Neural cell (in vitro differentiated cells): ENCODE data around the gene FMO2. TPM values are rescaled to one million over a fixed set of nuclear protein-coding genes. Genes with fewer than 3 reads are reported as not detected.

ENCODE experiments used
- H2AFZ ChIP-seq: fragments of 200-600, 300-800 bp; sonication (generic), shearing (Covaris generic); 2 replicates; pipeline ENCODE4 v1.6.0; 2014; ENCODE audit warnings: low read depth, mild to moderate bottlenecking, antibody characterized with exemption, low read length, moderate library complexity
- H3F3A ChIP-seq: fragments of 200-600 bp; shearing (Covaris generic); 2 replicates; pipeline ENCODE4 v1.6.1; 2016; ENCODE audit warnings: mild to moderate bottlenecking, moderate library complexity, mixed read lengths, antibody characterized with exemption, low read length; ENCODE audit not compliant: insufficient read depth, poor library complexity, severe bottlenecking
- H3K27ac ChIP-seq: fragments of 200-600, 300-800 bp; sonication (generic), shearing (Covaris generic); 2 replicates; pipeline ENCODE4 v1.5.1; 2014; ENCODE audit warnings: mild to moderate bottlenecking, low read length, moderate library complexity
- H3K27me3 ChIP-seq: fragments of 300-800, 200-600 bp; sonication (generic), shearing (Covaris generic); 2 replicates; pipeline ENCODE4 v1.6.0; 2014; ENCODE audit warnings: mild to moderate bottlenecking, low read depth, low read length, moderate library complexity; ENCODE audit not compliant: insufficient read depth
- H3K36me3 ChIP-seq: fragments of 300-800, 200-600 bp; sonication (generic), shearing (Covaris generic); 2 replicates; pipeline ENCODE4 v1.5.1; 2014; ENCODE audit warnings: mild to moderate bottlenecking, antibody characterized with exemption, low read length, moderate library complexity; ENCODE audit not compliant: insufficient read depth
- H3K4me2 ChIP-seq: fragments of 300-800, 200-600 bp; sonication (generic), shearing (Covaris generic); 2 replicates; pipeline ENCODE4 v1.6.0; 2014; ENCODE audit warnings: mild to moderate bottlenecking, low read length
- H3K4me3 ChIP-seq: fragments of 300-800, 200-600 bp; sonication (generic), shearing (Covaris generic); 2 replicates; pipeline ENCODE4 v1.5.1; 2014; ENCODE audit warnings: mild to moderate bottlenecking, low read length, moderate library complexity
- H3K79me2 ChIP-seq: fragments of 200-600 bp; shearing (Covaris generic); replicated peaks from 2 replicates; pipeline ENCODE4 v1.6.0; 2014; ENCODE audit warnings: mild to moderate bottlenecking, low read length, moderate library complexity; ENCODE audit not compliant: insufficient read depth
- H3K9ac ChIP-seq: fragments of 300-800, 200-600 bp; sonication (generic), shearing (Covaris generic); 2 replicates; pipeline ENCODE4 v1.6.1; 2016; ENCODE audit warnings: mild to moderate bottlenecking, low read length, mixed read lengths
- H3K9me2 ChIP-seq: fragments of 200-600 bp; shearing (Covaris generic); 2 replicates; pipeline ENCODE4 v1.6.1; 2016; ENCODE audit warnings: mild to moderate bottlenecking, low read length, mixed read lengths; ENCODE audit not compliant: insufficient read depth
- H3K9me3 ChIP-seq: fragments of 200-600, 300-800 bp; sonication (generic), shearing (Covaris generic); 2 replicates; pipeline ENCODE4 v1.6.1; 2016; ENCODE audit warnings: mild to moderate bottlenecking, mixed run types, low read length, moderate library complexity, mixed read lengths
- H4K20me1 ChIP-seq: fragments of 200-600 bp; shearing (Covaris generic); 2 replicates; pipeline ENCODE4 v1.6.1; 2016; ENCODE audit warnings: mild to moderate bottlenecking, mixed run types; ENCODE audit not compliant: insufficient read depth
- EP300 ChIP-seq: fragments of 450-650 bp; conservative IDR thresholded peaks from 2 replicates; pipeline ENCODE4 v1.6.1; 2014; ENCODE audit warnings: antibody characterized with exemption, mild to moderate bottlenecking, moderate library complexity; ENCODE audit not compliant: poor library complexity, severe bottlenecking
- EZH2 ChIP-seq: fragments of 200-600, 300-800 bp; shearing (Covaris generic), sonication (generic); IDR thresholded peaks from 2 replicates; pipeline ENCODE4 v1.6.1; 2014; ENCODE audit warnings: antibody characterized with exemption, low read length, borderline replicate concordance, mild to moderate bottlenecking; ENCODE audit not compliant: insufficient read depth, poor library complexity, severe bottlenecking
- MXI1 ChIP-seq: fragments of 450-650 bp; conservative IDR thresholded peaks from 2 replicates; pipeline ENCODE4 v1.6.1; 2014; ENCODE audit warnings: antibody characterized with exemption, mild to moderate bottlenecking; ENCODE audit not compliant: poor library complexity, severe bottlenecking
- POLR2AphosphoS5 ChIP-seq: IDR thresholded peaks from 2 replicates; pipeline ENCODE4 v1.6.1; 2012
- RAD21 ChIP-seq: fragments of 450-650 bp; conservative IDR thresholded peaks from 2 replicates; pipeline ENCODE4 v1.6.1; 2014; ENCODE audit warnings: antibody characterized with exemption, mild to moderate bottlenecking, moderate library complexity
- SMC3 ChIP-seq: fragments of 450-650 bp; conservative IDR thresholded peaks from 2 replicates; pipeline ENCODE4 v1.6.1; 2014; ENCODE audit warnings: antibody characterized with exemption, mild to moderate bottlenecking, moderate library complexity; ENCODE audit not compliant: poor library complexity
- TAF1 ChIP-seq: IDR thresholded peaks from 2 replicates; pipeline ENCODE4 v1.6.1; 2012; ENCODE audit warnings: low read depth
- polyA plus RNA-seq: library from polyadenylated mRNA; depleted of rRNA; stranded (reverse); fragments of >200 nt; gene quantifications from 2 replicates; pipeline ENCODE4 v1.2.3, GENCODE V29; 2014
- TF ChIP-seq, protein P1 (sequence below): fragments of 450-650 bp; IDR thresholded peaks from 2 replicates; pipeline ENCODE4 v1.5.1; 2014; ENCODE audit warnings: antibody characterized with exemption, mild to moderate bottlenecking, moderate library complexity; ENCODE audit not compliant: poor library complexity, severe bottlenecking
- TF ChIP-seq, protein P2 (sequence below): IDR thresholded peaks from 2 replicates; pipeline ENCODE4 v1.6.1; 2012; ENCODE audit warnings: borderline replicate concordance

FMO2 gene
- polyA plus RNA-seq, 1 donor from 2014 or later: not detected

DNA sequence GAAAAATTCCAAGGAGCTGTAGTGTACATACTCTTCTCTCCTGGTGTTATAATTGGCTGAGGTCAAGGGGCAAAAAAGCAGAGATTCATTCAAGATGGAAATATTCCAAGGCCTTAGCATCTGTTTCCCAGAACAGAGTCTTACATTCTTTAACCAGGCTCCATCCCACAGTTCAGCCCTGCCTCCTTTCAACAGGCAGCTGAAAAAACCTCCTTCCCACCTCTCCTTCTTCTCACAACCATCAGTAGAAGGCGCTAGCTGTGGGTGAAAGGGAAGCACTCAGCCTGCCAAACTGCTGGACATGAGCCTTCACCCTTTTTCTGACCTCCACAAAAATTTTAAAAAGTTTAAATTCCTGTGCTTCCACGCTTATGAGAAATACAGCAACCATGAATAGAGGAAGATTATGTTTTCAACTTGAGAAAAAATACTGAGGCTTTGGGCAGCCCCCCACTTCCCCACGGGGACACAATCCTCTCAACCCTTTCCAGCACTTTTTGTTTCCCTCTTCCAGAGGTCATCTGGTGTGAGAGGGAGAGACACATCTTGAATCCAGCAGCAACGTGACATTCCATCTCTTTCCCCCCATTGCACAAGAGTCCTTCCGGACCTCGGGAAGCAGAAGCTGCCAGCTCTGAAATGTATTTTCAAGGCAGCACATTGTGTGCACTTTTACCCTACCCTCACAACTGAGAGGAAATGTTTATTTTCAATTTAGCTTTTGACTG lies 43.2 kb upstream of the FMO2 start:
- H3F3A ChIP-seq: no peaks in the 10 kb centered on the region
- H3K4me2 ChIP-seq: no peak overlapping the region
- no peaks in the 10 kb centered on the region for H3K27me3 ChIP-seq
- H3K9ac ChIP-seq: no peak overlapping the region
- no peaks in the 10 kb centered on the region for H3K36me3 ChIP-seq
- no peaks in the 10 kb centered on the region for H4K20me1 ChIP-seq
- H3K9me2 ChIP-seq: no peaks in the 10 kb centered on the region
- H3K27ac ChIP-seq: no peak overlapping the region
- no peak overlapping the region for H2AFZ ChIP-seq
- no peaks in the 10 kb centered on the region for H3K9me3 ChIP-seq
- TF ChIP-seq EZH2 (no peak), RAD21 (no peak), EP300 (no peak), TAF1 (no peak), POLR2AphosphoS5 (no peak), MXI1 (no peak), SMC3 (no peak)
- TF ChIP-seq, protein P1, sequence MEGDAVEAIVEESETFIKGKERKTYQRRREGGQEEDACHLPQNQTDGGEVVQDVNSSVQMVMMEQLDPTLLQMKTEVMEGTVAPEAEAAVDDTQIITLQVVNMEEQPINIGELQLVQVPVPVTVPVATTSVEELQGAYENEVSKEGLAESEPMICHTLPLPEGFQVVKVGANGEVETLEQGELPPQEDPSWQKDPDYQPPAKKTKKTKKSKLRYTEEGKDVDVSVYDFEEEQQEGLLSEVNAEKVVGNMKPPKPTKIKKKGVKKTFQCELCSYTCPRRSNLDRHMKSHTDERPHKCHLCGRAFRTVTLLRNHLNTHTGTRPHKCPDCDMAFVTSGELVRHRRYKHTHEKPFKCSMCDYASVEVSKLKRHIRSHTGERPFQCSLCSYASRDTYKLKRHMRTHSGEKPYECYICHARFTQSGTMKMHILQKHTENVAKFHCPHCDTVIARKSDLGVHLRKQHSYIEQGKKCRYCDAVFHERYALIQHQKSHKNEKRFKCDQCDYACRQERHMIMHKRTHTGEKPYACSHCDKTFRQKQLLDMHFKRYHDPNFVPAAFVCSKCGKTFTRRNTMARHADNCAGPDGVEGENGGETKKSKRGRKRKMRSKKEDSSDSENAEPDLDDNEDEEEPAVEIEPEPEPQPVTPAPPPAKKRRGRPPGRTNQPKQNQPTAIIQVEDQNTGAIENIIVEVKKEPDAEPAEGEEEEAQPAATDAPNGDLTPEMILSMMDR: no peak
- TF ChIP-seq, protein P2, sequence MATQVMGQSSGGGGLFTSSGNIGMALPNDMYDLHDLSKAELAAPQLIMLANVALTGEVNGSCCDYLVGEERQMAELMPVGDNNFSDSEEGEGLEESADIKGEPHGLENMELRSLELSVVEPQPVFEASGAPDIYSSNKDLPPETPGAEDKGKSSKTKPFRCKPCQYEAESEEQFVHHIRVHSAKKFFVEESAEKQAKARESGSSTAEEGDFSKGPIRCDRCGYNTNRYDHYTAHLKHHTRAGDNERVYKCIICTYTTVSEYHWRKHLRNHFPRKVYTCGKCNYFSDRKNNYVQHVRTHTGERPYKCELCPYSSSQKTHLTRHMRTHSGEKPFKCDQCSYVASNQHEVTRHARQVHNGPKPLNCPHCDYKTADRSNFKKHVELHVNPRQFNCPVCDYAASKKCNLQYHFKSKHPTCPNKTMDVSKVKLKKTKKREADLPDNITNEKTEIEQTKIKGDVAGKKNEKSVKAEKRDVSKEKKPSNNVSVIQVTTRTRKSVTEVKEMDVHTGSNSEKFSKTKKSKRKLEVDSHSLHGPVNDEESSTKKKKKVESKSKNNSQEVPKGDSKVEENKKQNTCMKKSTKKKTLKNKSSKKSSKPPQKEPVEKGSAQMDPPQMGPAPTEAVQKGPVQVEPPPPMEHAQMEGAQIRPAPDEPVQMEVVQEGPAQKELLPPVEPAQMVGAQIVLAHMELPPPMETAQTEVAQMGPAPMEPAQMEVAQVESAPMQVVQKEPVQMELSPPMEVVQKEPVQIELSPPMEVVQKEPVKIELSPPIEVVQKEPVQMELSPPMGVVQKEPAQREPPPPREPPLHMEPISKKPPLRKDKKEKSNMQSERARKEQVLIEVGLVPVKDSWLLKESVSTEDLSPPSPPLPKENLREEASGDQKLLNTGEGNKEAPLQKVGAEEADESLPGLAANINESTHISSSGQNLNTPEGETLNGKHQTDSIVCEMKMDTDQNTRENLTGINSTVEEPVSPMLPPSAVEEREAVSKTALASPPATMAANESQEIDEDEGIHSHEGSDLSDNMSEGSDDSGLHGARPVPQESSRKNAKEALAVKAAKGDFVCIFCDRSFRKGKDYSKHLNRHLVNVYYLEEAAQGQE: no peak
- no peaks in the 10 kb centered on the region for H3K79me2 ChIP-seq
- no peak overlapping the region for H3K4me3 ChIP-seq

DNA sequence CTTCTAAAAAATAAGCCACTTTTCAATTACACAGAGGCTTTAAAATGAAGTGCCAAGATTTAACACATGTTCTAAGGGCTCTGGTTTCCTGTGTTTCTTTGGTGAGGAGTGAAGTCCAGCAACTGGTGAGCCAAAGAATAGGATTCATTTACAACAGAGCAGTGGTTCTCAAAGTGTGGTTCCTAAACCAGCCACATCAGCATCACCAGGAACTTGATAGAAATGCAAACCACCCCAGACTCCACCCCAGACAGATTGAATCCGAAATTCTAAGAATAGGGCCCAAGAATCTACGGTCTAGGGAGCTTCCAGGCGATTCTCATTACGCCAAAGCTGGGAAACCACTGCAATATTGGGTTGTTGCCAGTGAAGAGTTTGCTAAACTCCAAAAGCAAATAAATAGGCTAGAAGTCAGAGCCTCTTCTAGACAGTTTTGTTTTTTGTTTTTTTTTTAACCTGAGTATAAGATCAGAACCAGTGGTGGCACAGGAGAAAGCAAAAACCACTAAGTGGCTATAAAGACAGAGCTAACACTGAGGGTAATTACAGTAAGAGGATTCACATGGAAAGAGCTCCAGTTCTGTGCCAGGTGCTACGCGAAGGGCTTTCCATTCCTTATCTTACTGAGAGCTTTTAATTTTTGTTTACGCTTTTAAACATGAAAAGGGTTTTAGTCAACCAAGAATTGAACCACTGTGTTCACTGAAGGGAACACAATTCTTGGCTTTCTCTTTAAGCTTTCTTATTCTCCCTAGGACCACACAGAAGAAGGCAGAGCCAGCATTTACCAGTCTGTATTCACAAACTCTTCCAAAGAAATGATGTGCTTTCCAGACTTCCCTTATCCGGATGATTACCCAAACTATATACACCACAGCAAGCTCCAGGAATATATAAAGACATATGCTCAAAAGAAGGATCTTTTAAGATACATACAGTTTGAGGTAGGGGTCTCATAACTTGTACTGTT lies 42.4 kb upstream of the FMO2 start:
- H3K9me2 ChIP-seq: no peaks in the 10 kb centered on the region
- H3K4me2 ChIP-seq: no peak overlapping the region
- H3K27ac ChIP-seq: no peak overlapping the region
- H3K9ac ChIP-seq: no peak overlapping the region
- no peak overlapping the region for H3K4me3 ChIP-seq
- H2AFZ ChIP-seq: no peak overlapping the region
- H3K27me3 ChIP-seq: no peaks in the 10 kb centered on the region
- no peaks in the 10 kb centered on the region for H4K20me1 ChIP-seq
- no peaks in the 10 kb centered on the region for H3F3A ChIP-seq
- H3K9me3 ChIP-seq: no peaks in the 10 kb centered on the region
- no peaks in the 10 kb centered on the region for H3K36me3 ChIP-seq
- no peaks in the 10 kb centered on the region for H3K79me2 ChIP-seq
- TF ChIP-seq SMC3: no peak
- TF ChIP-seq, protein P1: no peak
- TF ChIP-seq EP300: no peak
- no peak for TF ChIP-seq RAD21
- TF ChIP-seq EZH2: no peak
- TF ChIP-seq, protein P2: no peak
- TF ChIP-seq POLR2AphosphoS5: no peak
